HG03108 (cell line): ENCODE data around the gene NR2E1.

Source experiments
- ATAC-seq: cut with Tn5 transposase; IDR thresholded peaks from one replicate; pipeline ENCODE4 v1.9.1; 2021; ENCODE audit warnings: moderate library complexity; ENCODE audit not compliant: unreplicated experiment

NR2E1 gene

GRCh38 chr6:108156180-108156937, 9.5 kb upstream of the NR2E1 start:
- ATAC-seq = no peak

GRCh38 chr6:108156938-108157233, 8.9 kb upstream of the NR2E1 start:
- no peak for ATAC-seq

GRCh38 chr6:108157234-108157980, 8.4 kb upstream of the NR2E1 start:
- no peak for ATAC-seq

- no peak for ATAC-seq
These were observed 7.8 kb upstream of the NR2E1 start for GRCh38 chr6:108157981-108158525.

GRCh38 chr6:108159981-108160380, 5.8 kb upstream of the NR2E1 start:
- ATAC-seq = no peak

DNA sequence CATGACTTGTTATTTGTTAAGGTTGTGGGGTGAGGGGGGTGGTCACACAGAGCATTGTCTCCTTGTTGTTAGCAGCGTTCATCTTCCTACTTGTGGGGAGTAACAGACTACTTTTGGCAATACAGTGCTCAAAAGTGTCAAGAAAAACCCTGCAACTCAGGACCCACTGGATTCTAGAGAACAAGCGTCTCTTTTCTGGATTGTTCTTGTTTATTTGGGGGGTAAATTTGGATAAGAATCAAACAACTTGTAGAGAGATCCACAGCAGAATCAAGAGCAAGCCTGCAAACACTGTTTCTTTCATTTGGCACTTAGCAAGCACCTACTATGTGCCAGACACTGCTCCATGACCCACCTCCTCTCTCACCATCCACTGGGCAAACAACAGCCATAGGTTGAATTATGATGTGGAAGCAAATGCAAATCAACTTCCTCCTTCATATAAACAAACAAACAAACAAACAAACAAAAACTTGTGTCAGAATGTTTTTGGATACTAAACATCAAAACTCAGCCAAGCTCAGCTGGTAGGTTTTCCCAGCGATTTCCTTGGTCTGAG, 4.0 kb upstream of the NR2E1 start:
- no peak for ATAC-seq

DNA sequence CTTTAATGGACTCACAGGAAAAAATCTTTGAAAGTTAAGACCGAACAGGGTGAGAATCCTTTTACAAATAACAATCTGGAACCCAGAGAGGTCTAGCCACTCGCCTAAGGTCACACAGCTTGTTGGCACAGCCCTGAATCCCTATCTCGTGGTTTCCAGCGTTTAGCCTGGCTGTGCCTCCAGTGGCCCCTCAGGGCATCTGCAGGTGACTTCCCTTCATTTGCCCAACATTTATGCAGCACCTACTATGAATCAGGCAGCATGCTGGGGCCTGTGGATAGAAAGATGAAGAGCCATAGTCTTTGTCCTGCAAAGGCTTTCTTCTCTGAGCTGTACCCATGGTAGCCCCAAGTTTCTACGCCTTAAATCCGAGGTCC, 2.6 kb upstream of the NR2E1 start:
- ATAC-seq = no peak

GRCh38 chr6:108163644-108164542, 1.9 kb upstream of the NR2E1 start:
- ATAC-seq = no peak

DNA sequence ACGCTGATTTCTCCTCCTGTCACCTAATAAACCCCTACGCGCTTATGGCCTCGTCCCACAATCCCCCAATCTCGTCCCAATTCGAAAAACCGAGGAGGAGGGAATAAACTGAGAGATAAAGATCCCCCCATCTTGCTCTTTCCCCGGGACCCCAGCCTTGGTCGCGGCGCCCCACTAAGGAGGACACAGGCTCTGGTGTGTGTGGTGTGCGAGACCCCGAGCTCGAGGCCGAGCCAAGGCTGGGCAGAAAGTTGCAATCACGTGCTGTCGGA, 1.3 kb upstream of the NR2E1 start:
- ATAC-seq = no peak

GRCh38 chr6:108164815-108165706, 761 bp upstream of the NR2E1 start:
- ATAC-seq = no peak

- no peak for ATAC-seq
These were observed 1.0 kb downstream of the NR2E1 start for GRCh38 chr6:108166664-108167448.

GRCh38 chr6:108167449-108168089, 1.7 kb downstream of the NR2E1 start:
- ATAC-seq = no peak

DNA sequence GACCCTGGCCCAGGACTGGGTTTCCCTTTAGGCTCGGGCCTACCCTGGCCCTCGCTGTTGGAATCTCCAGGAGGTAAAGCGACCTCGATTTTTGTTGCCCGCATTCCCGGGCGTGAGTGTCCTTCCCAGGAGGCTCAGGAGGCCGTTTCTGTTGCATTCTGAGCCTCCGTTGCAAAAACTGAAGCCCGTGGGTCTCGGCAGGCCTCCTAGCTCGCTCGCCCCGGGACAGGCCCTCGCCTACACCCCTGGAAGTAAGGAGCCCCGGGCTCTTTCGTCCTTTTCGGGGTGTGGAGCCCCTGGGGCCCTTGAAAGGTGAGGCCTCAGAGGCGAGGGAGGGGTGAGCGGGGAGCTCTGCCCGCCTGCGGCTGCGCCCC, 2.3 kb downstream of the NR2E1 start:
- ATAC-seq = no peak

DNA sequence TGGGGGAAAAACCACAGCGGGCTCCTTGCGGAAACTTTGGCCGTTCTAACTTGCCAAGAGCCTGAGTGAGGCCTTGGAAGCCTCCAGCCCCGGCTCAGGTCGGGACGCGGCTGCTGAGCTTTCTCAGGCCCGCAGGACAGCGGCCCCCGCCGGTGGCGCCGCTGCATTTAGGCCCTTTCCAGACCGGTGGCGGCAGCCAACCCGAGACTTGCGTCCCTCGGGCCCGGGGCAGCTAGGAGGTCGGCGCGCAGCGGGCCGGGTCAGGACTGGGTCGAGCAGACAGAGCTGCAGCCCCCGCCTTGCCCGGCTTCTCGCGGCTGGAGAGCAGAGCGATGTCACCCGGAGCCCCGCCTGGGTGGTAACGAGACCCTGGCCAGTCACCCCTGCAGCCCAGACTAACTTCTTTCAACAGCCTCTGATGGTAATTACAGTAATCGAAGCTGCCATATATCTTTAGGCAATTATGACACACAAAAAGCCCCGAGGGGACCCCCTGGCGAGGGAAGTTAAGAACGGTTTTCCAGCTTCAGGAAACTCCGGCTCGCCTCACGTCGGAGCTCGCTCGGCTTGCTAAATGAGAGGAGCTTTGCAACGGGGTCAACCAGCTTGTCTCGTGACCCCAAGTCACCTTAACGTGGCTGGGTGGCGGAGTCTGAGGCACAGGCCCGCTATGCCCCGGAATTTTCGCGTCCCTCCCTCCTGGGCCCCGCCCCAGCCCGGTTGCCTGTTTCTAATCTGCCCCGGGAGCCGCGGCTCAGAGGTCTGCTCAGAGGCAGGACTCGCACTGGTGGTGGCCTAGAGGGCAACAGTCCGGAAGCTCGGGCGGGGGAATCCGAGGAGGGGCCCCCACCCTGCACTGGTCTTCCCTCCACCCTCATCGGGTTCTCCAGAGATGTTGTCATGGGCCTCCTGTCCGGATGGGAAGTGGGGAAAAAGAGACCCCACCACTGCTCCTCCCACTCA, 3.0 kb downstream of the NR2E1 start:
- ATAC-seq = no peak

- ATAC-seq = no peak
These were observed 3.9 kb downstream of the NR2E1 start for GRCh38 chr6:108169464-108170331.

DNA sequence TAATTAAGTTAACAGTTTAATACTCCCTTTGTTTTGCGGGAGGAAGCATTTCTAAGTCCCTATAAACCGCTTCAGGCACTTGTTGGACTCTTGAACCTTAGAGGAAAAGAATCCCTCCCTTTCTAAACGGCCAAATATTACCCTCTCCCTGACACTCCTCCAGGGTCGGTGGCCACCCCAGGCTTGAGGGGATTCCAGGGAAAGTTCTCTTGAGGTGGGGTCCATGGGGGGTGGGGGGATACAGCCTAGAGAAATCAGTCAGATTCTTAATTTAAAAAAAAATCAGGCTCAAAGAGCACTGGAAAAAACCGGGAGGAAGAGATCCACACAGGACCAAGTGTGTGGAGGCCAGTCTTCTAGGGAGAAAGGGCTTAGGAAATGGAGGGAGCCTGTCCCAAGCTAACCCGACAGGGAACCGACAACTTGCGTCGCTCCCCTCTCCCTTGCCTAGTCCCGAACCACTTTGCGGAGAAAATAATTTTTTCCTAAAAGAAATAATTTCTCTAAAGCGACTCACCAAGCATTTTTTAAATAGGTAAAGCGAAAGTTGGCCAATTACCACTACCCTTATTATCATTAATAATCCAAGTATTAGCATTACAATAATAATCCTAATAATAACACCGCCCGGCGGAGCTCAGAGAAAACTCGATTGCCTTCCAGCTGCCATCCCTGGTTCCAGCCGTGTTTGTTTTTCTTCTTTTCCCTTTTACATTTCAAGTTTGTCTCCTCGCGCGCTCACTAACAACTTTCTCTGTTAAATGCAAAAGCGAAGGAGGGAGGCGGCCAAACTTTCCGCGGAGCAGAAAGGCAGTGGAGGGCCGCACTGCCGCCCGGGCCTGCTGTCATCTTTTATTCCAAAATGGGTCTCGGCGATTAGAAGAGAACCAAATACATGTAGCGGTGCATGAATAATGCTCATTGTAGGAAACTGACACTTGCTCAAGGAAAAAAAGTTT, 4.8 kb downstream of the NR2E1 start:
- ATAC-seq = no peak
